ENCODE results near the gene ITPR2.
"Not testable (repeated sequence)": the region's sequence is repeated elsewhere in the genome, so short reads cannot be mapped to it uniquely, and the experiment has no call there.

ITPR2 gene

GRCh38 chr12:26431211-26431610, 401.8 kb downstream of the ITPR2 start:
- no peak for DNase-seq

- not testable (repeated sequence) for DNase-seq
Observed at GRCh38 chr12:26430596-26430995, 402.4 kb downstream of the ITPR2 start.

- no peak for DNase-seq
Observed at GRCh38 chr12:26429070-26429691, 403.8 kb downstream of the ITPR2 start.

- DNase-seq, result no peak
Observed at GRCh38 chr12:26428420-26428819, 404.6 kb downstream of the ITPR2 start.

- no peak for DNase-seq
Observed at GRCh38 chr12:26426652-26427051, 406.3 kb downstream of the ITPR2 start.

DNA sequence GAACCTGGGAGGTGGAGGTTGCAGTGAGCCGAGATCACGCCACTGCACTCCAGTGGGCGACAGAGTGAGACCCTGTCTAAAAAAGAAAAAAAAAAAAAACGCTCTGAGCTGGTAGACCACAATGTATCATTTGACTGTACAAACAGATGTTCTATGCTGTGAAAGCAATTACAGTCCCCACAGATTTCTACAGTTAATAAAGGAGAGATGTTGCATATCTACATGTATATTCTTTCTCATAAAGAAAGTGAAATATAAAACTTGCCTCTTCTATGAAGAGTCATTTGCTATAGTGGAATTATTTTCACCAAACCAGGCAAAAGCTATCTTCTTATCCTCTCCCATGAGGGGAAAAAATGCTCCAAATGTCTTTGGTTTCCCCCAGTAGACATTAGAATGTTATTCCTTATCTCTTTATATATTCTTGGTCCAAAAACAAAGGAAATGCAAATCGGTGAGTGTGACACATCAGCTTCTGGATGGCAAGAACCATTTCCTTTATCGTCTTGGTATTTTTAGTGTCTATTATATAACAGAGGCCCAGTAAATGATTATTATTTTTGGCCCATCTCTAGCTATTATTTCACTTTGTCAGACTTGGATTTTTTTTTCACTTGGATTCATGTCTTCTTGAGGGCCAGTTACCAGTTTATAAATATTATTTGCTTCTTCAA, 407.3 kb downstream of the ITPR2 start:
- DNase-seq, result no peak

DNA sequence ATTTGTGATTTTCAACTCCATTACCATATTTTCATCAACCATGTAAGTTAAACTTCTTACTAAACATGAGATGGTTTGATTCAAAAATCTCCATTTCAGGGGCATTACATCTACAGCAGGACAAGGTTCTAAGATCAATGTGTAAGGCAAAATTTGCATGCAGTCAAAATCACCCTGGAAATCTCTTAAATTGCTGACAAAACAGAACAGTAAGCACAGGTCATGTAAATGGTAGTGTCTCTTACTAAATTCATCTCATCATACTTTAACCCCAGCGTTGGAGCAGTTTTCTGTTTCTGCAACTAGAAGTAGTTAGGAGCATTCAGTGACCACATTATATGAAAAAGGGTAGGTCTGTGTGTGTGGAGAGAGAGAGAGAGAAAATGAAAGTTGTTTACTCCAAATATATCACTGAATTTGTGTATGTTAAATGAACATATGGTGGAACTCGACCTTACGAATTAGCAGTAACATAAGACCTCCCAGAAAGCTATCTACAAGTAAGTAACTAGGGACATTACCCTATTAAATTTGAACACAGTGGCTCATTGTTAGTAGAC, 410.1 kb downstream of the ITPR2 start:
- no peak for DNase-seq

GRCh38 chr12:26416550-26416949, 416.4 kb downstream of the ITPR2 start:
- DNase-seq, result no peak

GRCh38 chr12:26410689-26411088, 422.3 kb downstream of the ITPR2 start:
- no peak for DNase-seq

- no peak for DNase-seq
Observed at GRCh38 chr12:26406813-26407212, 426.2 kb downstream of the ITPR2 start.

- no peak for DNase-seq
Observed at GRCh38 chr12:26406391-26406790, 426.6 kb downstream of the ITPR2 start.

- no peak for DNase-seq
Observed at GRCh38 chr12:26403601-26404000, 429.4 kb downstream of the ITPR2 start.

DNA sequence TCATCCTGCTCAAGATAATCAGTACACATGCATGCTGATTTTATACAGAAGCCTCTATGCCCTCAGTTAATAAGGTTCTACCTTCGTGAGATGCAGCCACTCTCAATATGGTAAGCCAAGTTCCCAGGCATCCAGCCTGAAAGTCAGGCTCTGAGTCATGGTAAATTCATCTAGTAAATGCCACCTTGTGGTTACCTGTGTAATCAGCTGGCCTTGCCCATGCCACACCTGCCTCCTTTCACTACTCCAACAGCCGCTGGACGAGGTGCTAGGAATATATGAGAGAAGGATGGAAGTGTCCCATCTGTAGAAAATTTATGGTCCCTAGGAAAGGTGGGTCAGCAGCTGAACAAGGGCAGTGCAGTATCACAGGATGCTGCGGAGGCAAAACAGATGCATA, 430.3 kb downstream of the ITPR2 start:
- no peak for DNase-seq

GRCh38 chr12:26401874-26402273, 431.1 kb downstream of the ITPR2 start:
- DNase-seq, result no peak

- DNase-seq, result no peak
Observed at GRCh38 chr12:26400627-26401026, 432.4 kb downstream of the ITPR2 start.

DNA sequence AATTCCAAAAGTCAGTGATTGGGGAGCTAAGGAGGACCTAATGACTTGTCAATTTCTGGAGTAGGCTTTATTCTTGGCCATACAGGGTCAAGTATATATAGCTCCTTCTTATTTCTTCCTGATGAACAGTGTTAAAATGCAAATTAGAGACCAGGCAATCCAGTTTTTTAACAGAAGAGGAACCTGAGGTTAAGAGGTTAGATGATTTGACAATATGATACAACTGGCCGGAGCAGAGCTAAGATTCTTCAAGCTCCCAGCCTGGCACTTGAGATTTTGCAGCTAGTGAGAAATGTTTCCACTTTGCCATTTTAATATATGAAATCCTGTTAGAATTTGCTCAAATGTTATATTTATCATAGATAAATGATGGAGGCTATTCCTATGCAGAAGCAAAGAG, 433.6 kb downstream of the ITPR2 start:
- DNase-seq, result no peak

- no peak for DNase-seq
Observed at GRCh38 chr12:26396402-26396801, 436.6 kb downstream of the ITPR2 start.

DNA sequence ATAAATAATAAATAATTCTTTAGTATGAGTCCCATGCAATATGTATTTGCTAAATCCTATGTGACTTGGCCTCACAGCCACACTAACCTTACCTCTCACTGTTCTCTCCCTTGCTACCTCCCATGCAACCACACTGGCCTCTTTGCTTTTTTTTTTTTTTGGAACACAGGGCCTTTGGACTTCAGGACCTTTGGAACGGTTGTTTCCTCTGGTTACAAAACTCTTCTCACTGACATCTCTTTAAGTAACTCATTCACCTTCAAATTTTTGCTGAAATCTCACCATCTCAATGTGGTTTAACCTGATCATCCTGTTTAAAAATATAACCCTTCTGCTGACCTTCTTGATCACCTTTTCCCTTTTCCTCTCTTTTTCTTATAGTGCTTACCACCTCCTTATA, 443.7 kb downstream of the ITPR2 start:
- no peak for DNase-seq

DNA sequence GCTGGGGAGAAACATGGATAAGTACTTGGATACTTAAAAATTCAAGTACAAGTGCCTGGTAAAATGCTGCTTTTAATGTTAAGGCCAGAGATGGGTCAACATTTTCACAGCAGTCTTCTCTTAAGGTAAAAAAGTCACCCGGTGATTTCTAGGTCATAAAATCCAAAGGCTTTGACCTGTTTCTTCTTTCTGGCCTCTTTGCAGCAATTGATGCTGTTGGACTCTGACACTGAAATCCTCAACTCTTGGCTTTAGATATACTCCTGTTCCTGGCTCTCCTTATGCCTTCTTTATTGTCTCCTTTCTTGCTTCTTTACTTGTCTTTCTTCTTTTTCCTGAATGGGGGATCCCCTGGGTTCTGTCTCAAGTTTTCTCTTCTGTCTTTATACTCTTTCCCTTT, 448.5 kb downstream of the ITPR2 start:
- DNase-seq, result no peak

- DNase-seq, result no peak
Observed at GRCh38 chr12:26383041-26383440, 450.0 kb downstream of the ITPR2 start.

DNA sequence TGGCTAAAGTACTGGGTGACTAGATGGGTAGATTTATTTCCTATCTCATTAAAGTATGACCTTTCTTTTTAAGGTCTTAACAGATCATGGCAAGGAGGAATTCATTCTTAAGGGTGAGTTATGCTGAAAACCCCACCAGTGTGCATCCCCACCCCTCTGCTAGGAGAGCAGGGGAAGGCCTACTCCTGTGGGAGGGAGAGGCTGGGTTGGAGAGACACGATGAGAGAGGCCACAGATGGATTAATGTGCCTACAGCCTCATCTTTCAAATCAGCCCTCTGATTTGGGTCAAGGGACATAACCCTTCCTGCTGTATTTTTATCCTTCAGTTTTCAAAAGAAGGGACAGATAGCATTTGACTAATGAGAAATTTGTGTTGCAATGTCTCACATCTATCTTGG, 452.1 kb downstream of the ITPR2 start:
- no peak for DNase-seq

DNA sequence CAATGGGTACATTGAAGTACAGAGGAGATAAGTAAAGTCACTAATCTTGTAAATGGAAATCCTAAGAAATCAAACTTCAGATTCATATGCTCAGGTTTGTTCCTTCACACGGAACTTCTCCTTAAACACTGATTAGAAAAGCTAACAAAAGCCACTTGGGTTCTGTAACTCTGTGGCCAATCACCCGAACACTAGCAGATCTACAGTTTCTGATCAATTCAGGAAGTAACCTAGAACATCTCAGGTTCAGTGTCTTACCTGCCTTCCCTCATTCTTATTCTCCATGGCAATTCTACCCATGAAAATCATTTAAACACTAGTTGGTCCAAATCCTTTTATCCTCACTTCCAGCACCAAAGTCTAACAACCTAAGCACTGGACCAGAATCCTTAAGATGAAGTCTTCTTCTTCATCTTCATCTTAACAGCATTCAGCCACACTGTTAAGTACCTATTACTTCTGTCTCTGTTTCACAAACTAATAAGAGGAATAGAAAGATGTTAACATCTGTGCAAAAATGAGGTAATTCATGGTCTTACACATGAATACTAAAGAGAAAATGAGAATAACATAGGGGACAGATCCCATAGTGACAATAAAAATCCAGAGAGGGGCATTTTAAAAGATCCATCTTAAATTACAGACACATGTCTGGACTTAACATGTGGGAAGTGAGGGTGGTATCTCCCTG, 453.1 kb downstream of the ITPR2 start:
- no peak for DNase-seq

DNA sequence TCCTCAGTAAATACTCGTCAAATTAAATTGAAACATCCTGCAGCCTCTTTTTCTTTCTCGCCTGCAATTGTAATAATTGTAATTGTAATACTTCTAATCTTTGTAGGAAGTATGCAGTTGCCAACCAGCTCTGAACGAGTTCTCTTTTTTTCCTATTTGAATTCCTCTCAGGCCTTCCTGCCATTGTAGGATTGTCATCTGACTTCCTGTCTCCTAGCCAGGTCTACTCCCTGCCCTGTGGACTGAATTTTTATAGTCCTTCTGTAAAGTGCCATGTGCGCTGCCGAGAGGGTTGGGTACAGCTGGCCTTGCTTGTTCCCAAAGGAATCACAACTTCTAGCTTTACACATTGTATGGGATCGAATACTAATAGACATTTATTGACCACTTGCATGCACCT, 454.3 kb downstream of the ITPR2 start:
- no peak for DNase-seq
